HG02571 (cell line): ENCODE data around the gene CDY2B.
"Not testable (repeated sequence)": the region's sequence is repeated elsewhere in the genome, so short reads cannot be mapped to it uniquely, and the experiment has no call there.

Experiments
- ATAC-seq: cut with Tn5 transposase; IDR thresholded peaks from one replicate; pipeline ENCODE4 v1.9.1; 2021; ENCODE audit warnings: mild to moderate bottlenecking, moderate library complexity; ENCODE audit not compliant: unreplicated experiment

The CDY2B gene, protein sequence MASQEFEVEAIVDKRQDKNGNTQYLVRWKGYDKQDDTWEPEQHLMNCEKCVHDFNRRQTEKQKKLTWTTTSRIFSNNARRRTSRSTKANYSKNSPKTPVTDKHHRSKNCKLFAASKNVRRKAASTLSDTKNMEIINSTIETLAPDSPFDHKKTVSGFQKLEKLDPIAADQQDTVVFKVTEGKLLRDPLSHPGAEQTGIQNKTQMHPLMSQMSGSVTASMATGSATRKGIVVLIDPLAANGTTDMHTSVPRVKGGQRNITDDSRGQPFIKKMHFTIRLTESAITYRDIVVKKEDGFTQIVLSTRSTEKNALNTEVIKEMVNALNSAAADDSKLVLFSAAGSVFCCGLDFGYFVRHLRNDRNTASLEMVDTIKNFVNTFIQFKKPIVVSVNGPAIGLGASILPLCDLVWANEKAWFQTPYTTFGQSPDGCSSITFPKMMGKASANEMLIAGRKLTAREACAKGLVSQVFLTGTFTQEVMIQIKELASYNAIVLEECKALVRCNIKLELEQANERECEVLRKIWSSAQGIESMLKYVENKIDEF

DNA sequence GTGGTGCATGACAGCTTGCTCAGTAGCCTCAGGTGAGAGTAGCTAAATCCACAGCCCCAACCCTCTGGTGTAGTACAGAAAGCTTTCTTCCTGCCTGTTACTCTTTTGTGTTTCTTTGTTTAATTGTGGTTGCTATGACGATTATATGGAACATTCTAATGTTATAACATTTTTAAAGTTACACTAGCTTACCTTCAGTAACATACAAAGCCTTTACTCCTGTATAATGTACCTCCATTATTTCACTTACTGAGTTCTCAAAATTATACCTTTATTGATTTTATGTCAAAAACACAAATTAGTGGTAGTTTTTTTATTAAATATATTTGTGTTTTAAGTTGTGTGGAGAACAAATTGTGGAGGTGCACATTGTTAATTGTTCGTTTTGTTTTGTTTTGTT lies at the start of gene CDY2B:
Gene CDY2B (minus strand): TSS at position 101 of the 400 bp plus-strand sequence. CDS start 328 bp downstream, outside the sequence.
- not testable (repeated sequence) for ATAC-seq

DNA sequence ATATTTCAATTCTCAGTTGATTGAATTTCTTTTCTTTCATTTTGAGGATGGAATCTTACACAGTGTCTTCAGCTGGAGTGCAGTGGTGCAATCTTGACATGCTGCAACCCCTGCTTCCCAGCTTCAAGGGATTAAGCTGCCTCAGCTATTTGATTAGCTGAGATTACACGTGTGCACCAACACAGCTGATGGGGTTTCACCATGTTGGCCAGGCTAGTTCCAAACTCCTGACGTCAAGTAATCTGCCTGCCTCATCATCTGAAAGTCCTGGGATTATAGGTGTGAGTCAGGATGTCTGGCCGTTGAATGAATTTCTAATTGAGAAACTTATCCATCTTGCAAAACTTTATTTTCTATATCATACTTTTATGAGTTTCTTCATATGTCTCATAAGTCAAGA lies 28.0 kb upstream of the CDY2B start:
- ATAC-seq, result not testable (repeated sequence)

DNA sequence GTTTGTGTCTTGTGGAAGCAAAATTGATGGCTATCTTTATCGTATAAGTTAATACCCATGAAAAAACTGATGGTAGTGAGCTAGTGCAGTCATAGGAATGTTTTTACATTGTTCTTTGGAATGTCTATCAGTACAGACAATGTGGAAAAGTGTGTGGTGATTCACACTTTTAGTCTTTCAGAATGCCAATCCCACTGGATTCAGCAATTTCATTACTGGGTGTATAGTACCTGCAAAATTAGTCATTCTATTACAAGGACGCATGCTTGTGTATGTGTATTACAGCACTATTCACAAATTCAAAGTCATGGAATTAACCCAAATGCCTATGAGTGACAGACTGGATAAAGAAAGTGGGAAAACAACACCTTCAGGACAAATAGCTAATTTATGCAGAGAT lies 27.3 kb upstream of the CDY2B start:
- ATAC-seq, result not testable (repeated sequence)

DNA sequence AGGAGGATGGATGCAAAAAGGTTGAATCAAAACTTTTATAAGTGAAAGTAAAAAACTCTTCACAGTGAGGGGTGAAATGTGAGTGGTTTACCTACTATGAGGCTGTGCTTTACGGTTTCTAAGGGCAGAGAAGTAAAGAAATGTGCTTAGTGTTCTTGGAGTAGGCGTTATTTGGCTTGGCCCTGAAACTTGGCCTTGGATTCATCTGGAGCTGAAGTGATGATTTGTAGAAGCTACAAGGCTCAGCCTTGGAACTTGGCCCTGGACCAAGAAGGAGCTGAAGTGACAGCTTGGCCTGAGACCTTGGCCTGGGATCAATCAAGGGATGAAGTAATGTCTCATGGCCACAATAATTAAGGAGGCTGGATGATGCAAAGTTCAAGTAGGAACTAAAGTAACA lies 1.7 kb upstream of the CDY2B start:
- ATAC-seq, result not testable (repeated sequence)

DNA sequence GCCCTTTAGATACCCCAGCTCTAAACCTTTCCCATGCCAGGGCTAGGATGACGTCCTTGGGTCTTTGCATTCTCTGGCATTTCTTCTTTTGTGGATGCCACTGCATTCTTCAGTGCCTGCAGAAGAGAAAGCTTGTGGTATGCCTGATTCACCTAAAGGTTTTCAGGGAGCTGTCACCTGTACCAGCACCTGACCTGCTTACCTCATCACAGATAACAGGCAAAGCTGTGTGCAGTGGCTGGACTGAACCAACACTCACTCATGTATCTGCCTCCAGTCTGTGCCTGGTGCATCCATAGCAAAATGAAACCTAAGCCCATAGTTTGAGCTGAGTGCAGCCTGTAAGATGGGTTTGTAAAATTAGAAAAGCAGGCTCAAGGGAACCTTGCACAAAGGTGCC lies 3.3 kb downstream of the CDY2B start:
- ATAC-seq, result not testable (repeated sequence)

DNA sequence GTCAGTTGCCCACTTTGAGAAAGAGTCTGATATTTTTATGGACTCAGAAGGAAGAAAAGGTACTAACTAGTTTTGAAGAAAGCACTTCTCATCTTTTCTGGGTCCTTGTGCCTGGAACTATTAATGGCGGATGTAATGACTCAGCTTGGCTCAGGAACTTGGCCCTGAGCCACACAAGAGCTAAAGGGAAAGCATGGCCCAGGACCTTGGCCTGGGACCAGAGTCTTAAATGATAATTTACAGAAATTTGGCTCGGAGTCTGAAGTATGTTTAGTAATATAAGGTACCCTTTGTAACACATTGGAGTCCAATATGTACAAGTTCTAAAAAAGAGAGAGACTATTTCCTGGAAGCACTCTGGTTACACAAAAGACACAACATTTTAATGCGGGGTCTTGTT lies 4.6 kb downstream of the CDY2B start:
- ATAC-seq, result not testable (repeated sequence)

DNA sequence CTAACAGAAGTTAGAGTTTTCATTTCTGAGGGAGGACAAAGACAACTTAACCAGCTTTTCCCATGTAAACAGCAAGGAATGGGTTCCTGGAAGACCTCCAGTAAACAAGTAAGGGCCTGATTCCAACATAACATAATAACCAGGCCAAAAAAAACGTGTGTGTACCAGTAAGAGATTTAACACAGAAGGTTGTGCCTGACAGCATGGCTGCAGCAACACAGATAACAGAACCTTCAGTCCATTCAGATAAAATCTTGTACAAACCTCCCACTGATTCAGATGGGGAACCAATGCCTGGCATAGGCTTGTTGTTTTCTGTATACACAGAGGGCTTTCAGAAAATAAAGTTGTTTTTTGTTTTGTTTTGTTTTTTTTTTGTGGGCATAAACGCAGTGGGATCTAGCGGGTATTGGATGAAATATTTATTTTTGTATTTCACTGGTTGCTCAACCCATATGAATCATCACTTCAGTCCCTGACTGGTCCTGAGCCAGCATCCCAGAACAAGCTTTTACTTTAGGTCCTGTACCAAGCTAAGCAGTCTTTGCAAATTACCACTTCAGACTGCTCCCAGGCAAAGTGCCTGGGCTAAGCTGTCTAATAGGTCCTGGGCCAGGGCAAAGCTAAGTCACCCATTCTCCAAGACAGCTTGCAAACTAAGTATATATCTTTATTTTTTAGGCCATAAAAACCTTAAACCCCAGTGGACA lies 8.7 kb downstream of the CDY2B start:
- not testable (repeated sequence) for ATAC-seq

DNA sequence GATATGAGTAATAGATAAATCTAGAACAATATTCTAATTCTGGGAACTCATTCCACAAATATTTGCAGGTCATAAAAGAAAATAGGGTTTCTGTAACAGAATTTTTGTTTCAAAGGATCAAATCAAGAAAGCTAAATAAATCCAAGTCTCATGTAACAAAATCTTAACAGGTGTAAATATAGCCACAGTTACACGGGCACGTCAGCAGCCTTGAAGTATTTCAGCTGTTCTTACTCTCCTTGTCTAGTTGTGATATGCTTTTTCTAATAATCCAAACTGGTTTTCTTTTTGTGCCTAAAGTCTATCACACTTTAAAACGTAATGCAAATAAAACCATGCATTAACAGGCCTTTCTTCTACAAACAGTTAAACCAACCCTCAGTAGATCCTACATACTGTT lies 9.3 kb downstream of the CDY2B start:
- ATAC-seq, result not testable (repeated sequence)

DNA sequence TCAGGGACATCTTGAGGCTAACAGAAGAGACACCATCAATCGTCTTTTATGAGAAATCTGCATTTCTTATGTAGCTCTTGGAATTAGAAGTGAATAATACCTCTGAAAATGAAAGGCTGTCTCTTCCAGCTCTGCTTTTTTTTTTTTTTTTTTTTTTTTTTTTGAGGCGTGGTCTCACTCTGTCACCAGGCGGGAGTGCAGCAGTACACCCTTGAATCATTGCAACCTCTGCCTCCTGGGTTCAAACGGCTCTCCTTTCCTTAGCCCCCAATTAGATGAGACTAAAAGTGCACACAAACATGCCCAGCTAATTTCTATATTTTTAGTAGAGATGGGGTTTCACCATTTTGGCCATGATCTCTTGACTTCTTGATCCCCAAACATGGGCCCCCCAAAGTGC lies 12.2 kb downstream of the CDY2B start:
- ATAC-seq, result not testable (repeated sequence)

DNA sequence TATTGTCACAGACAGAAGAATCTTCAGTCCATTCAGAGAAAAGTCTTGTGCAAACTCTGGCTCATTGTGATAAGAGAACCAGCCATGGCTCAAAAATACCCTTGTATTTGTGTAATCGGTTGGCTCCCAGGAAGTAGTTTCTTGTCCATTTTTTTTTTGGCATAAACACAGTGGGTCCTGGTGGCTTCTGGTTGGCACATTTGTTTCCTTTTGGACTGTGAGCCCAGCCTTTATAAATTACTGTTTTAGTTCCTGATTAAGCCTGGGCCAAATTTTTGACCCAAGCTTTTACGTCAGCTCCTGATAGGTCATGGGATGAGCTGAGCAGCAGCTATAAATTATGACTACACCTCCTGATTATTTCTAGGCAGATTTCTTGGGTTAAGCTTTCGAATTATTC lies 19.4 kb downstream of the CDY2B start:
- not testable (repeated sequence) for ATAC-seq

DNA sequence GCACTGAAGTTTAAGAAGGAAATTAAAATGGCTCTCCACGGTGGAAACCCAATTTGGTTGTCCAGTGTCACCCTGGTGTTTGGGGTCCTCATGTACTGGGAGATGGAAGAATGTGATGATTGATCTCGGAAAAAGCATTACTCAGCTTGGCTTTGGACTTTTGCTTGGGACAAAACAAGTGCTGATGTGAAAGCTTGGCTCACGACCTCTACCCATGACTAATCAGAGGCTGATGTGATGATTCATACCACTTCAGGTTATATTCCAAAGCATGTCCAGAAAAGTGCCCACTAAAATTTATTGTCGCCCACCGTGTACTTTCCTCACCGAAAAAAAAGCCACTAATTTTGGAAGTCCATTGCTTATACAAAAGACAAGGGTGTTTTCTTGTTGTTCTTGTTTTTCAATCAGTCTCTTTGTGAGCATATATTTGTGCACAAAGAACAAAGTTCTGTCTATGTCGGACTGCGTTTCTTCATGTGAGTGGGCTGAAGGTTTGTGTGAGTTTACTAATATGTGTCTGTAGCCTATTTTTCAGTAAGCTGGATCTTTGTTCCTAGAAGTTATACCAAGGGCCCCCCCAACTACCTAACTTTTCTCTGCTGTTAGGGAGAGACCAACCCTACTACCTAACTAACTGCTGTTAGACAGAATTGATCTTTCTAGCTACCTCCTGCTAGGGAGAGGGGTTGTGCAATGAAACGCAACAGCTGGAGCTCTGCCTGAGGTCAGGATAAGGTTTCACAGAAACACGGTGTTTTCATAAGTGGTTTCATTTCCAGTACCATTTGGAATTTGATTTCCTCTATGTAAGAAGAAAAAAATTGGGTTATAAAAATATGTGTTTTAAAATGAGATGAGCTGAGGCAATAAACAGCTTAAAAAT lies 22.8 kb downstream of the CDY2B start:
- not testable (repeated sequence) for ATAC-seq

DNA sequence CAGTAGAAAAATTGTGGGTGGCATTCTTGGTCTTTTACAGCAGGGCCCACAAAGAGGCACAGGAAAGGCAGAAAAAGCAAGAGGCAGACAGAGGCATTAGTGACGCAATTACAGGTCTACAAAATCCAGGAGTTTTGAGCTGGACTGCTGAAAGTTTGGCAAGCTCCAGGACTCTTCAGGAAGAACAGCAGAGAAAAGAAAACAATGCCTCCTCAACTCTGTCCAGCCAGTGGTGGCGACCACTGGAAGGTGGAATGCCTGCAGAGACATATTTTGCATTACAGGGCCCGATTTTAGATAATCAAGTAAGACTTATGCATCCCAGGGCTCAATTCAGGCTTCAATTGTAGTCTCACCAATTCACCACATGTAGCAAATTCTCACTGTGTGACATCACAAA lies 23.5 kb downstream of the CDY2B start:
- not testable (repeated sequence) for ATAC-seq

DNA sequence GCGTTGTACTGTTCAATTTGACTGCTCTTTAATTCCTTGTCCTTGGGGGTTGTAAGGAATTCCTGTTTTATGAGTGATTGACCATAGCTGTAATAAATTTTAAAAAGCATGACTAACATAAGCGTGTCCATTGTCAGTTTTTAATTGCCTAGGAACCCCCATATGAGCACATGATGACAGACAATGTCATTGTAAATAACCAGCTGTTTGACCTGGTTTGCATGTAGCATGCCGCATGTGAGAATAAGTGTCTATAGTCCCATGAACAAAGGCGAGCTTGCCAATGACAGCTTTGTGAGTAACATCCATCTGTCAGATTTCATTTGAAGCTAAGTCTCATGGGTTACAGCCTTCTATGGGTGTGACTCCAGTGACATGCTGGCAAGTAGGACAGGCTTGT lies 30.9 kb downstream of the CDY2B start:
- ATAC-seq, result not testable (repeated sequence)

DNA sequence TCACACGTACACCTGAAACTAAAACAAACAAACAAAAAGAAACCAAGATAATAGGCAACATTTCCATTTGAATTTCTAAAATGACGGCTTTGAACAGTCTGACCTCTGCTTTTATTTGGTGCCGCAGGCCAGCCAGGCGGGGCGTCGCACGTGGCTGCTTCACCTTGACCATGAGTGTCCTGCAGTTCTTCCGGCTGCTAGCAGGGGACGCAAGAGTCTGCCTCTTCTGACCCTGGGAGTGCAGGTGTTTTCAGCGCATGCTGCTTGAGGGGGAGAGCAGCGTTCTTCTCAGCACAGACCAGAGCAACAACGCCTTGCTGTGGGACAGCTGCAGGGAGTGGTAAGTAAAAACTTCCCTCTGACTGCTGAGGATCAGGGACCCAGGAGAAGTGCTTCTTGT lies 47.9 kb downstream of the CDY2B start:
- ATAC-seq, result not testable (repeated sequence)
